Natural killer cell (primary cell): Measurements from ENCODE around the gene EMILIN3. TPM values are rescaled to one million over a fixed set of nuclear protein-coding genes. Genes with fewer than 3 reads are reported as not detected.

Experiments used
- ATAC-seq, 3 donors: fragments of 150-1000 bp in 2 of 3; fragments of 200-7000 bp in 1 of 3; cut with Tn5 transposase; 1 replicate in 1 of 3; 2 replicates in 2 of 3; pipeline ENCODE4 v1.10.0; 2021; ENCODE audit warnings: mild to moderate bottlenecking in 2 of 3, moderate library complexity in 2 of 3
- DNase-seq, 2 donors: peaks; one replicate each; pipeline versions ENCODE4 v3.0.0 to v3.0.0-alpha.2; 2013 to 2021; ENCODE audit warnings: mixed read lengths in 1 of 2
- H3K27ac ChIP-seq: one replicate; pipeline ENCODE4 v1.5.1; 2013; ENCODE audit warnings: mild to moderate bottlenecking, low read length
- H3K27me3 ChIP-seq: one replicate; pipeline ENCODE4 v1.6.1; 2013; ENCODE audit warnings: low read length; ENCODE audit not compliant: control insufficient read depth, insufficient read depth
- H3K36me3 ChIP-seq: one replicate; pipeline ENCODE4 v1.6.1; 2013; ENCODE audit warnings: low read length; ENCODE audit not compliant: control insufficient read depth, insufficient read depth
- H3K4me1 ChIP-seq: one replicate; pipeline ENCODE4 v1.6.1; 2013; ENCODE audit warnings: low read length; ENCODE audit not compliant: control insufficient read depth, insufficient read depth
- H3K4me3 ChIP-seq: one replicate; pipeline ENCODE4 v1.5.1; 2013; ENCODE audit warnings: low read length
- H3K9me3 ChIP-seq: one replicate; pipeline ENCODE4 v1.6.1; 2013; ENCODE audit warnings: low read length; ENCODE audit not compliant: control insufficient read depth, insufficient read depth
- H3K27ac Mint-ChIP-seq, 2 donors: one replicate each; pipeline ENCODE4 v1.8.0; 2022; ENCODE audit warnings: mild to moderate bottlenecking in 2 of 2, mixed read lengths in 2 of 2, moderate library complexity in 1 of 2
- H3K27me3 Mint-ChIP-seq, 2 donors: one replicate each; pipeline ENCODE4 v1.8.0; 2022; ENCODE audit warnings: low read depth in 2 of 2, mixed read lengths in 2 of 2
- H3K36me3 Mint-ChIP-seq: one replicate; pipeline ENCODE4 v1.8.0; 2022; ENCODE audit warnings: mixed read lengths
- H3K4me1 Mint-ChIP-seq, 2 donors: one replicate each; pipeline ENCODE4 v1.8.0; 2022; ENCODE audit warnings: mixed read lengths in 2 of 2
- H3K4me3 Mint-ChIP-seq: one replicate; pipeline ENCODE4 v1.8.0; 2022; ENCODE audit warnings: mild to moderate bottlenecking, moderate library complexity, mixed read lengths
- H3K9me3 Mint-ChIP-seq, 2 donors: one replicate each; pipeline ENCODE4 v1.8.0; 2022; ENCODE audit warnings: mixed read lengths in 2 of 2
- WGBS: methylation state at CpG from one replicate; pipeline ENCODE4 v1.1.7; 2013; ENCODE audit warnings: missing lambda C conversion rate; ENCODE audit not compliant: insufficient coverage; 5-methylcytosine and 5-hydroxymethylcytosine counted together
- intact Hi-C: fragments of 100-400 bp; cut with micrococcal nuclease; formaldehyde crosslinking; loops from one replicate; pipeline ENCODE4 v1.14.2; 2022
- total RNA-seq, 4 donors: library from RNA; stranded (reverse); fragments of 120-200 nt in 1 of 4; gene quantifications; one replicate each; pipeline versions ENCODE4 v1.2.3 to v1.2.4, GENCODE V29; 2013 to 2022
- TF ChIP-seq, protein P1 (sequence below): fragments of 200-600 bp; IDR thresholded peaks from one replicate; pipeline ENCODE4 v1.8.0; 2022; ENCODE audit warnings: antibody characterized with exemption

EMILIN3 gene
- total RNA-seq, 3 donors from 2014 or later (not counting 1 experiment from before 2014, with no cell fraction given) = not detected

DNA sequence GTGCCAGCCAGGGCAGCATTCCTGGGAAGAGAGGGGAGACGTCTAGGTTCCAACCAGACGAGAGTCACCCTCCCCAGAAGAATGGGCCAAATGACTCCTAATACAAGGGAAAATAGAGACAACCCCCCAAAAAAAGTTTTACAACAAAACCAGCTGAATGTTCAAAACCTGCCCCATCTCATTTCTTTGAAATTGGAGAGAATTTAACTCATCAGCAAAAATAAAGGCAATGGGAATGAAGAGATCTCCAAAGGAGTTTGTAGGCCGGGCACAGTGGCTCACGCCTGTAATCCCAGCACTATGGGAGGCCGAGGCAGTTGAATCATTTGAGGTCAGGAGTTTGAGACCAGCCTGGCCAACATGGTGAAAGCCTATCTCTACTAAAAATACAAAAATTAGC is 9.7 kb upstream of the EMILIN3 start:
- WGBS = 85% methylated on average over 4 of the region's 5 CpGs
- no peaks in the 10 kb centered on the region for H3K36me3 Mint-ChIP-seq
- TF ChIP-seq, protein P1, sequence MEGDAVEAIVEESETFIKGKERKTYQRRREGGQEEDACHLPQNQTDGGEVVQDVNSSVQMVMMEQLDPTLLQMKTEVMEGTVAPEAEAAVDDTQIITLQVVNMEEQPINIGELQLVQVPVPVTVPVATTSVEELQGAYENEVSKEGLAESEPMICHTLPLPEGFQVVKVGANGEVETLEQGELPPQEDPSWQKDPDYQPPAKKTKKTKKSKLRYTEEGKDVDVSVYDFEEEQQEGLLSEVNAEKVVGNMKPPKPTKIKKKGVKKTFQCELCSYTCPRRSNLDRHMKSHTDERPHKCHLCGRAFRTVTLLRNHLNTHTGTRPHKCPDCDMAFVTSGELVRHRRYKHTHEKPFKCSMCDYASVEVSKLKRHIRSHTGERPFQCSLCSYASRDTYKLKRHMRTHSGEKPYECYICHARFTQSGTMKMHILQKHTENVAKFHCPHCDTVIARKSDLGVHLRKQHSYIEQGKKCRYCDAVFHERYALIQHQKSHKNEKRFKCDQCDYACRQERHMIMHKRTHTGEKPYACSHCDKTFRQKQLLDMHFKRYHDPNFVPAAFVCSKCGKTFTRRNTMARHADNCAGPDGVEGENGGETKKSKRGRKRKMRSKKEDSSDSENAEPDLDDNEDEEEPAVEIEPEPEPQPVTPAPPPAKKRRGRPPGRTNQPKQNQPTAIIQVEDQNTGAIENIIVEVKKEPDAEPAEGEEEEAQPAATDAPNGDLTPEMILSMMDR = no peak
- no peak overlapping the region for H3K4me3 ChIP-seq
- no peaks in the 10 kb centered on the region for H3K4me1 Mint-ChIP-seq
- H3K27ac ChIP-seq = no peak overlapping the region
- H3K4me3 Mint-ChIP-seq = no peak overlapping the region
- H3K27me3 ChIP-seq = no peaks in the 10 kb centered on the region
- H3K9me3 Mint-ChIP-seq = no peaks in the 10 kb centered on the region
- DNase-seq (no peak), ATAC-seq (no peak)
- H3K4me1 ChIP-seq = no peaks in the 10 kb centered on the region
- intact Hi-C loops = no loop called here
- no peaks in the 10 kb centered on the region for H3K36me3 ChIP-seq
- H3K27me3 Mint-ChIP-seq = peaks cover 39 to 54% of the 10 kb centered on the region in 2 donors
- no peak overlapping the region for H3K27ac Mint-ChIP-seq
- peaks cover 1% of the 10 kb centered on the region for H3K9me3 ChIP-seq

DNA sequence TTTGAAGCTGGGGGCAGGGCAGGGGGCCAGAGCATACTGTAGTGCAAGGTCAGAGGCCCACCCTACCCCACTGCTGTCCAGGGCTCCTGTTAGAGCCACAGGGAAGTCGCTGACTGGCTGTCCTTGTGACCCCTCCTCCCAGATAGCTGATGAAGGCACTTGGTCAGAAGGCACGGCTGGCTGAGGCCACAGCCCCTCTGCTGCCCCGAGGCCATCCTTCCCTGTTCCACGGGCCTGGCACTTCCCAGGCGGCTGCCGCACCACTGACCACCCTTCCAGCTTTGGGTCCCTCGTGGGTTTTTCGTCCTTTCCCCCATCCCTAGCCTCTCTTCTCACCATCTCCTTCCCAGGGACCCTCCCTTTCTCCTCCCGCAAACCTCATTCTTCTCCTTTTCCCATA is 9.2 kb upstream of the EMILIN3 start:
- WGBS = 72% methylated on average over 9 of the region's 9 CpGs

DNA sequence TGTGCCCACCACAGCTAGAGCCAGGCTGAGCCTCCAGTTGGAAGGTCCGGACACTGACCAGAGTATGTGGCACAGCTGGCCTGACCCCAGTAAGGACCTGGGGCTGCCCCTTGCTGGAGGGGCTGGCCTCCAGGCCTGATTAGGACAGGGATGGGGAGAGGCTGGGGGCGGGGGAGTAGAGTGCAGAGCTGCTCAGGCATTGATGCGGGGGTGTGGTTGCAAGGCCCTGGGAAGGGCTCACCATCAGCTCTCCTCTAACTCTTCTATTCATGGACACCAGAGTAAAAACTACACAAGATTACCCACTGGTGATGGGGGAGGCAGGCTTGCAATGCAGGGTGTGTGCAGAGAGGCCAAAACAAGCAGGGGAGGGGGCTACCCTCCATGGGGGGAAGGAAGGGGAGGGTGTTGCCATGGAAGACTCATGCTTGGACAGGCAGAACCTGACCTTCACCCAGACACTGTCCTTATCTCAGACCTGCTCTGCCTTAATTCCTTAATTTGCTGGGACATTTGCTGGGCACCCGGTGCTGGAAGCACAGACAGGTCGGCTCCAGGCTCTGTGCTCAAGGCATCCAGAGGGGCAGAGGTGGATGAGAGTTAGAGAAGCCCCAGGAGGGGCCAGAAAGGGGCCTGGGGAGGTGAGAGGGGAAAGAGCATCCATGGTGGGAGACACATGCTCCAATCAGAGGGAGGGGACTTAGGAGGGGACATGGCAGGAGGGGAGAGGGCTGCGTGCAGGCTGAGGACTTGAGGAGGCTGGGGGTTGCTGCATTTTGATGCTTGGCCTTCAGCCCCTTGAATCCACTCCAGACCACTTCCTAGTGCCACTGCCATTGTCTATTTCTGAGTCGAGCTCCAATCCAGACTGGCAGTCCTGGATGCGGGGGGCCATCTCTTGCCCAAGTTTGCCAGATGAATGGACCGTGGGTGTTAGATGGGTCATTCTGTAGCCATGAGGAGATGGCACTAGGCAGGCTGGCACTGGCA is 7.6 kb upstream of the EMILIN3 start:
- DNase-seq (no peak), ATAC-seq (no peak)
- no peaks in the 10 kb centered on the region for H3K36me3 ChIP-seq
- 88% methylated on average over 8 of the region's 9 CpGs for WGBS
- Mint-ChIP-seq H3K4me1 (no peaks in the 10 kb centered on the region), H3K27me3 (peaks cover 34 to 43% of the 10 kb centered on the region in 2 donors), H3K9me3 (no peaks in the 10 kb centered on the region), H3K36me3 (no peaks in the 10 kb centered on the region), H3K4me3 (no peak overlapping the region), H3K27ac (no peak overlapping the region)
- no peaks in the 10 kb centered on the region for H3K4me1 ChIP-seq
- peaks cover 6% of the 10 kb centered on the region for H3K9me3 ChIP-seq
- no peak overlapping the region for H3K27ac ChIP-seq
- TF ChIP-seq, protein P1 = no peak
- no peaks in the 10 kb centered on the region for H3K27me3 ChIP-seq
- intact Hi-C loops = no loop called here
- no peak overlapping the region for H3K4me3 ChIP-seq

More for the DNA sequence above, 9.2 kb upstream of the EMILIN3 start:
- H3K27me3 ChIP-seq = no peaks in the 10 kb centered on the region
- intact Hi-C loops = no loop called here
- no peaks in the 10 kb centered on the region for H3K36me3 ChIP-seq
- no peak overlapping the region for H3K27ac ChIP-seq
- no peak overlapping the region for H3K27ac Mint-ChIP-seq
- ATAC-seq (no peak), DNase-seq (no peak)
- no peaks in the 10 kb centered on the region for H3K36me3 Mint-ChIP-seq
- TF ChIP-seq, protein P1 = no peak
- no peak overlapping the region for H3K4me3 ChIP-seq
- peaks cover 6% of the 10 kb centered on the region for H3K9me3 ChIP-seq
- H3K27me3 Mint-ChIP-seq = peaks cover 42 to 51% of the 10 kb centered on the region in 2 donors
- no peaks in the 10 kb centered on the region for H3K4me1 ChIP-seq
- no peak overlapping the region for H3K4me3 Mint-ChIP-seq
- H3K9me3 Mint-ChIP-seq = no peaks in the 10 kb centered on the region
- H3K4me1 Mint-ChIP-seq = no peaks in the 10 kb centered on the region
